ENCODE measurements around the gene PPIF. TPM values are rescaled to one million over a fixed set of nuclear protein-coding genes. Genes with fewer than 3 reads are reported as not detected.

Gene PPIF
- total RNA-seq, 4 donors from 2014 or later, result 0.26 to 22.6 (median 12.7) TPM

- intact Hi-C loops (cut with DNase I; ENCODE audit: low total_unique reads), result loop anchor here (10.0 kb wide), 1 partner anchor 119 kb away; no protein-coding TSS in a partner anchor
- Histone ChIP-seq H3K27ac (no peak overlapping the region), H3K27me3 (no peaks in the 10 kb centered on the region), H3K4me3 (no peak overlapping the region), H3K9me3 (no peaks in the 10 kb centered on the region), H3K4me1 (peaks cover 11 to 13% of the 10 kb centered on the region in 2 donors), H3K36me3 (no peaks in the 10 kb centered on the region)
- TF ChIP-seq CTCF (IDR thresholded peaks at IDR 0.05) (no peak), POLR2A (IDR thresholded peaks at IDR 0.05) (no peak)
- no peak for DNase-seq
These were observed 28.2 kb downstream of the PPIF start for GRCh38 chr10:79375321-79376077.

GRCh38 chr10:79376078-79376628 is 28.9 kb downstream of the PPIF start:
- intact Hi-C loops (cut with DNase I; ENCODE audit: low total_unique reads), result loop anchor here (10.0 kb wide), 1 partner anchor 119 kb away; no protein-coding TSS in a partner anchor
- no peak overlapping the region for H3K27ac ChIP-seq
- no peaks in the 10 kb centered on the region for H3K27me3 ChIP-seq

GRCh38 chr10:79376751-79377556 is 29.7 kb downstream of the PPIF start:
- no peak for TF ChIP-seq CTCF (IDR thresholded peaks at IDR 0.05)
- Histone ChIP-seq H3K9me3 (no peaks in the 10 kb centered on the region), H3K4me1 (peaks cover 23 to 26% of the 10 kb centered on the region in 2 donors), H3K27me3 (no peaks in the 10 kb centered on the region), H3K27ac (no peak overlapping the region), H3K36me3 (no peaks in the 10 kb centered on the region), H3K4me3 (no peak overlapping the region)
- intact Hi-C loops (cut with DNase I; ENCODE audit: low total_unique reads), result loop anchor here (10.0 kb wide), 1 partner anchor 118 kb away; no protein-coding TSS in a partner anchor
- no peak for DNase-seq

More at GRCh38 chr10:79376078-79376628, 28.9 kb downstream of the PPIF start:
- Histone ChIP-seq H3K4me3 (no peak overlapping the region), H3K9me3 (no peaks in the 10 kb centered on the region), H3K4me1 (peaks cover 17 to 20% of the 10 kb centered on the region in 2 donors), H3K36me3 (no peaks in the 10 kb centered on the region)
- TF ChIP-seq POLR2A (IDR thresholded peaks at IDR 0.05) (no peak), CTCF (IDR thresholded peaks at IDR 0.05) (no peak)
- DNase-seq, result no peak

- H3K36me3 ChIP-seq, result no peaks in the 10 kb centered on the region
- intact Hi-C loops (cut with DNase I; ENCODE audit: low total_unique reads), result loop anchor here (10.0 kb wide), 1 partner anchor 117 kb away; no protein-coding TSS in a partner anchor
- TF ChIP-seq POLR2A (IDR thresholded peaks at IDR 0.05) (no peak), CTCF (IDR thresholded peaks at IDR 0.05) (no peak)
- no peak for DNase-seq
- H3K27ac ChIP-seq, result no peak overlapping the region
- no peak overlapping the region for H3K4me3 ChIP-seq
- H3K9me3 ChIP-seq, result no peaks in the 10 kb centered on the region
- H3K4me1 ChIP-seq, result peaks cover 26 to 30% of the 10 kb centered on the region in 2 donors
- no peaks in the 10 kb centered on the region for H3K27me3 ChIP-seq
These were observed 30.5 kb downstream of the PPIF start for GRCh38 chr10:79377557-79378382.
